Measurements from ENCODE around the gene C1orf174. TPM values are rescaled to one million over a fixed set of nuclear protein-coding genes. Genes with fewer than 3 reads are reported as not detected.

C1orf174 gene
- total RNA-seq, 1 experiment from 2014 or later, result 21.1 TPM

GRCh38 chr1:3842912-3843311 is 57.2 kb downstream of the C1orf174 start:
- Histone ChIP-seq H2BK20ac (ENCODE audit: low read depth, low read length, poor library complexity, severe bottlenecking) (no peak overlapping the region), H3K27me3 (ENCODE audit: insufficient read depth, low read length) (no peaks in the 10 kb centered on the region), H3K79me1 (ENCODE audit: insufficient read depth, low read depth, low read length, poor library complexity, severe bottlenecking) (no peaks in the 10 kb centered on the region), H2AFZ (ENCODE audit: low read length) (no peak overlapping the region), H3K18ac (ENCODE audit: insufficient read length, low read depth, low read length) (no peak overlapping the region), H4K20me1 (ENCODE audit: control insufficient read depth, insufficient read depth, insufficient read length) (no peaks in the 10 kb centered on the region), H4K5ac (ENCODE audit: insufficient read length, low read depth, low read length) (no peak overlapping the region), H3K9me3 (ENCODE audit: control insufficient read depth, low read depth, low read length) (no peaks in the 10 kb centered on the region), H2BK120ac (ENCODE audit: low read depth, low read length, poor library complexity, severe bottlenecking) (no peak overlapping the region), H3K56ac (ENCODE audit: insufficient read length, low read depth, low read length) (no peak overlapping the region), H3T11ph (ENCODE audit: low read length) (no peak overlapping the region), H3K23ac (ENCODE audit: insufficient read length, low read depth, low read length) (no peak overlapping the region), H2BK5ac (ENCODE audit: insufficient read length, low read length) (no peak overlapping the region), H2AK5ac (ENCODE audit: insufficient read length, low read length) (no peak overlapping the region), H3K4me1 (ENCODE audit: insufficient read depth, low read length) (no peaks in the 10 kb centered on the region), H3K4me2 (ENCODE audit: insufficient read depth, insufficient read length, low read length) (no peak overlapping the region), H3K9ac (ENCODE audit: extremely low read depth, insufficient read length, low read length) (no peak overlapping the region), H3K79me2 (ENCODE audit: insufficient read depth, low read length) (no peaks in the 10 kb centered on the region), H2BK15ac (ENCODE audit: low read depth, low read length) (no peak overlapping the region), H3K14ac (ENCODE audit: insufficient read depth, low read length) (no peak overlapping the region), H3K4ac (ENCODE audit: low read depth, low read length) (no peak overlapping the region), H2BK12ac (ENCODE audit: insufficient read length, low read depth, low read length) (no peak overlapping the region), H4K8ac (replicated peaks; ENCODE audit: insufficient read length, low read depth, low read length) (no peak overlapping the region), H3K23me2 (ENCODE audit: insufficient read length, low read depth, low read length, poor library complexity, severe bottlenecking) (no peaks in the 10 kb centered on the region), H3K27ac (ENCODE audit: insufficient read length, low read depth, low read length) (no peak overlapping the region), H4K91ac (ENCODE audit: insufficient read length, low read depth, low read length) (no peak overlapping the region)
- Mint-ChIP-seq H3K9me3 (no peaks in the 10 kb centered on the region; a peak in 1 of 5 replicates), H3K4me1 (no peaks in the 10 kb centered on the region), H3K4me3 (no peak overlapping the region; a peak in 1 of 5 replicates), H3K27ac (no peak overlapping the region), H3K27me3 (ENCODE audit: low read depth) (no peaks in the 10 kb centered on the region), H3K36me3 (ENCODE audit: insufficient read depth in 1 of 3, low read depth in 3 of 3) (peaks cover 23 to 53% (median 31%) of the 10 kb centered on the region in 3 experiments)
- TF ChIP-seq, protein P1, sequence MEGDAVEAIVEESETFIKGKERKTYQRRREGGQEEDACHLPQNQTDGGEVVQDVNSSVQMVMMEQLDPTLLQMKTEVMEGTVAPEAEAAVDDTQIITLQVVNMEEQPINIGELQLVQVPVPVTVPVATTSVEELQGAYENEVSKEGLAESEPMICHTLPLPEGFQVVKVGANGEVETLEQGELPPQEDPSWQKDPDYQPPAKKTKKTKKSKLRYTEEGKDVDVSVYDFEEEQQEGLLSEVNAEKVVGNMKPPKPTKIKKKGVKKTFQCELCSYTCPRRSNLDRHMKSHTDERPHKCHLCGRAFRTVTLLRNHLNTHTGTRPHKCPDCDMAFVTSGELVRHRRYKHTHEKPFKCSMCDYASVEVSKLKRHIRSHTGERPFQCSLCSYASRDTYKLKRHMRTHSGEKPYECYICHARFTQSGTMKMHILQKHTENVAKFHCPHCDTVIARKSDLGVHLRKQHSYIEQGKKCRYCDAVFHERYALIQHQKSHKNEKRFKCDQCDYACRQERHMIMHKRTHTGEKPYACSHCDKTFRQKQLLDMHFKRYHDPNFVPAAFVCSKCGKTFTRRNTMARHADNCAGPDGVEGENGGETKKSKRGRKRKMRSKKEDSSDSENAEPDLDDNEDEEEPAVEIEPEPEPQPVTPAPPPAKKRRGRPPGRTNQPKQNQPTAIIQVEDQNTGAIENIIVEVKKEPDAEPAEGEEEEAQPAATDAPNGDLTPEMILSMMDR (conservative IDR thresholded peaks at IDR 0.05), result no peak
- WGBS (ENCODE audit: extremely low coverage, insufficient read length, low lambda C conversion rate), result no CpG with 5 or more reads among the region's 9 CpGs
- DNase-seq, result no peak
